ENCODE results near the gene GRHPR.
"Not testable (repeated sequence)": the region's sequence is repeated elsewhere in the genome, so short reads cannot be mapped to it uniquely, and the experiment has no call there.

The GRHPR gene
- total RNA-seq: 24.4 to 83.7 (median 44.5) reads per million in 17 experiments

DNA sequence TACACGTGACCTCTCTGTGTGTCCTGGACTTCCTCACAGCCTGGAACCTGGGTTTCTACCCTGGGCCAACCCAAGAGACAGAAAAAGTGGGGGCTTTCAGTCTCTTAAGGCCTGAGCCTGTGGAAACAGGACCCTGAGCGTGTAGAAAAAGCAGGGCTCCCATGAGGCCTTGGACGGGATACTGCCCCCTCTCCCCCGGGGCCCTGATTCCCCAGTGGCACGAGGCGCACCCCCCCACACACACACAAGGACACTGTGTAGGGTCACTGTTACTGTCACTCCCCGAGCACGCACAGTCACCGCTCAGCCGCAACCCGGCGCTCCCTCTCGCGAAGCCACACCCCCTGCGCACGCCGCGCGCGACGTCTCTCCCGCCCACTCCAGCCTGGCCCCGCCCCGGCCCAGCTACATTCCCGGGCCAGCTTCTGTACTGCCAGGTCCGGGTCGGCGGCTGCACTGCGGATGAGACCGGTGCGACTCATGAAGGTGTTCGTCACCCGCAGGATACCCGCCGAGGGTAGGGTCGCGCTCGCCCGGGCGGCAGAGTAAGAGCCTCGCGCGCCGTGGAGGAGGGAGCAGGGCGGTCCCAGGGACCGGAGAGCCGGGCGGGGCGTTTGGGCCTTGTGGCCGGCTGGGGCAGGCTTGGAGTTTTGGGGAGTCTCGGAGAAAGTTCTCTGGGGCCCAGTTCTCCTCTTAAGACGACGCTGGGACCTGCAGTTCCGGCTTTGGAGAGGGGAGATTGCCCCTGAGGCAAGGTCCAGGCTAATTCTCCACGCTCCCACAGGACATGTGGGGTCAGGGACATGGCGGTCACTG is at the start of gene GRHPR:
Gene GRHPR (plus strand): TSS at position 408 of the 816 bp plus-strand sequence. CDS start 55 bp downstream, at position 463.
- DNase-seq: peak; percentile 91 to 96 (median 95)

DNA sequence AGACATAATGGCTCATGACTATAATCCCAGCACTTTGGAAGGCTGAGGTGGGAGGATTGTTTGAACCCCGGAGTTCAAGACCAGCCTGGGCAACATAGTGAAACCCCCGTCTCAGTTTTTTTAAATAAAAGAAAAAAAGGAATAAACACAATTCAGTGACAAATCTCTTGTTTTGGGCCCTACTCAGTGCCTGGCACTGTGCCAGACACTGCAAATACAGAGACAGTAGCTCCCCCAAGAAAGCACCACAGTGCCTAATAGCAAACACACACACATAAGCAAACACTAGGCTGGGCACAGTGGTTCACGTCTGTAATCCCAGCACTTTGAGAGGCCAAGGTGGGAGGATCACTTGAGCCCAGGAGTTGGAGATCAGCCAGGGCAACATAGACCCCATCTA is 49.7 kb upstream of the GRHPR start:
- no peak for DNase-seq

DNA sequence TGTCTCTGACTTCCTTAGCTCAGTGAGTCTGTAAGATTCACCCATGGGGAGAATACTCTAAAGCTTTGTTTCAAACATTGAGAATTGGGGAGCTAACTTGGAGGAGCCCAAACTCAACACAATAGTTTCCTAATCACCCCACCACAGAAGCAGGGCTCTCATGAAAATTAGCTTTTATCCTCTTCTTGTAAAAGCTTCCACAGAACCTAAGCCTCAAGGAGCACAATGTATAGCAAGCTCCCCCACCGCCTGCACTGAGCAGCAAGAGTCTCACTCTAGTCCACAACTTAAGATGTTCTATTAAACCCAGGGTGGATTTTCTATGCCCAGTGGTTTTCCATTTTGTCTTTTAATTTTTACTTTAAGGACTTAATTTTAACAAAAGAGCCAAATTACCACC is 48.9 kb upstream of the GRHPR start:
- no peak for DNase-seq

DNA sequence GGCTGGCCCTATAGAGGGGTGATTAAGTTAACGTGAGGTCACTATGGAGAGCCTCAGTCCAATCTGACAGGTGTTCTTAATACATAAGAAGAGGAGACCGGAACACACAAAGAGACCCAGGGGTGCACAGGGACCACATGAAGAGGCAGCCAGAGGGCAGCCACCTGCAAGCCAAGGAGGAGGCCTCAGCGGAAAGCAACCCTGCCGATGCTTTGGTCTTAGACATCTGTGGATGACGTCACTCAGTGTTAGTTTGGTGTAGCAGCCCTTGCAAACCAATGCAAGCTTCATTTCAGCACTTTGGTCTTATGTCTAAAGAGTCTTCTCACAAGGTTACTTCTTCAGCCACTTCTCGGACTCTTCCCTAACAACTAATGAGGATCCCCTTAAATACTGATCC is 47.6 kb upstream of the GRHPR start:
- no peak for DNase-seq

DNA sequence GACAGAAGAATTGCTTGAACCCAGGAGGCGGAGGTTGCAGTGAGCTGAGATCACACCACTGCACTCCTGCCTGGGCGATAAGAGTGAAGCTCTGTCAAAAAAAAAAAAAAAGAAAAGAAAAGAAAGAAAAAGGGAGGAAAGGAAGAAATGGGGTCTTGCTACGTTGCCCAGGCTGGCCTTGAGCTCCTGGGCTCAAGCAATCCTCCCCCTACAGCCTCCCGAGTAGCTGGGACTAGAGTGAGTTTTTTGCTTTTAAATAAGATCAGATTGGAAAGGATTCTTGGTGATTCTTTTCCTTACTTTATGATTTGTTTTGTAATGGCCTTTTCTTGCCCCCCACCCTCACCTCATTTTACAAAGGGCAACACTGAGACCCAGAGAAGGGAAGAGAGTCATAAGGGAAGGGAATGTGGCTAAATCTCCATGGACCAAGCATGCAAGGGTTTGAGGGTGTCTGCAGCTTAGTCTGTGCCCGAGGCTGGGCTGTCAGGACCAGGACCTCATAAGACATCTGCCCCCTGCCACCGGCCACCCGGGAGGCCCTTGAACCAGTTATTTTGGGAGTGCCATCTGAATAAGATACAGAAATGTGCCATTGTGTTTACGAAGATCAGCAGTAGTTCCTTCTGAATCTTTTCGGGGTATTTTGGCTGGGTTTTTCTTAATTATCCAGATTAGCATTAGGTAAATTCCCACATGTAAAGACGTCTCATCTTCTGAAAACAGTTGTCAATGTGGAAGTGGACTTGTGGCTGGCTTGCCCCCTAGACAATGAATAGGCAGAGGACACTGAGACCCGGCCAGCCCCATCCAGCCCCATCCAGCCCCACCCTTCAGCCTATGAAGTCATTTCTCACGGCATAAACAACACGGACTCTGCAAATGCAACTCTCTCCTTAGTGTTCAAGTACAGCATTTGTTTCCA is 44.5 kb upstream of the GRHPR start:
- DNase-seq: no peak

DNA sequence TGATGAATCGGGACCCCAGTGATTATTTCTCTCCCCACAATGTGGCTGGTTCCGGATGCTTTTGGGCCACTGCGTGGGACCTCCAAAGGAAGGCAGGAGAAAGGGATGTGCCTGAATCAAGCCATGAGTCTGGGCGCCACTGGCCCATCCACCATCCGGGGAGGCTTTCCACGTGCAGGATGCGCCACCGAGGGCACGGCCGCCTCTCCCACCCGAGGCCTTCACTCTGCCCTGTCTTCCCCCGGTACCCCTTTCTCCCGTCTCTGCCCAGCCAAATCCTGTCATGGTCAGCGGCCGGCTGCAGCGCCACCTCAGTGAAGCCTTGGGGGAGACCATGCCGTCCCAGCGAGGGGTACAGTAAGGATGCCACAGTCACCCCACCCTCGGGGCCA is 43.9 kb upstream of the GRHPR start:
- DNase-seq: no peak

DNA sequence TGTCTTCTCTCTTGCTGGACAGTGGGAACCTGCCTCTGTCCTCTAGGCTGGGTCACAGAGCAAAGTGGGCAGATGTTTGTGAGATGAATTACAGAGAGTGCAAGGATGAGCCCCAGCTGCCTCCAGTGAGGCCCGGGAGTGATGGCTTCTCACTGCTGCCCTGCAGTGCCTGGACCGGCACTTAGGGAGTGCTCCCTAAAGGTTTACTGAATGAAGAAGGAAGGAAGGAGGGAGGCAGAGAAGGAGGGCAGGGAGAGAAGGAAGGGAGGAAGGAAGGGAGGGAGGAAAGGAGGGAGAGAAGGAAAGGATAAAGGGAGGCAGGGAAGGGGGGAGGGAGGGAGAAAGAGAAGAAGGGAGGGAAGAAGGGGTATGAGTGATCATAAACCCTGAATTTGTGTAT is 42.7 kb upstream of the GRHPR start:
- DNase-seq: no peak

DNA sequence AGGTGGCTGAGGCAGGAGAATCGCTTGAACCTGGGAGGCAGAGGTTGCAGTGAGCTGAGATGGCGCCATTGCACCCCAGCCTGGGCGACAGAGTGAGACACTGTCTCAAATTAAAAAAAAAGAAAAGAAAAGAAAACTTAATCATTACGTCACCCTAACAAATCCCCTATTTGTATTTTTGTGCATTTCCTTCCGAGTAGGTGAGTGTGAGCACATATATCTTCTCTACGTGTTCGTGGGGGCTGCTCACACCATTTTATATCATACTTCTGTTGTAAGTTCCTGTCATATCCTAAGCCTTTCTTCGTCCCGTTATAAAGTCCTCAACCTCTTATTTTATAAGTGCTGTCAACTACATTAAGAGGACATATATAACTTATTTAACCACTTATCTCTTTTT is 41.9 kb upstream of the GRHPR start:
- no peak for DNase-seq

DNA sequence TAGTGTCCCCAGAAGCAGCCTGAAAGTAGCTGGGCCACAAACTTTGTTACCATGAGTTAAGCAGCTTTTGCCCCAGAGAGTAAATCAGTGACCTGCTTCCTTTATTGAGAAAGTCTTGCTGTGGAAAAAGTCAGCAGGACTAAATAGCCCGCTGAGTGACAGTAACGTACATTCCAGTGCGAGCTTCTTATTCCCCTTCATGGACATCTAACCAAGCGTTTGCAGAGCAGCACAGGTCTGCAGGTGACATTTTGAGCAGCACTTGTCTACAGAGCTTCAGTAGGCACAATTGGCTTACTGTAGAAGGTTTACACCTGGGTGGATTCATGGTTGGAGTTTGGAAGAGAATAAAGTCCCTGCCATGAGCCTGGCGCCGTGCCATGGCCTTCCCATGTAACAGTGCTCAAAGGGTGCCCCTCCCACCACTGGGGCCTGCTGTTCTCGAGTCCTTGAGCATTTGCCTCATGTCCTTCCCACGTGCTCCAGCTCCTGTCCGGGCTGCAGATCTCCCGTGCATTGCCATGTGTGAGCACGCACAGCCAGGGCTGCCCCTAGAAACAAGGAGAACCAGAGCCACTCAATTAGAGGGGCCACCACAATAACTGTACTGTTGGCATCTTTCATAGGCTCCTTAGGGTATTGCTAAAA is 41.3 kb upstream of the GRHPR start:
- DNase-seq: no peak

DNA sequence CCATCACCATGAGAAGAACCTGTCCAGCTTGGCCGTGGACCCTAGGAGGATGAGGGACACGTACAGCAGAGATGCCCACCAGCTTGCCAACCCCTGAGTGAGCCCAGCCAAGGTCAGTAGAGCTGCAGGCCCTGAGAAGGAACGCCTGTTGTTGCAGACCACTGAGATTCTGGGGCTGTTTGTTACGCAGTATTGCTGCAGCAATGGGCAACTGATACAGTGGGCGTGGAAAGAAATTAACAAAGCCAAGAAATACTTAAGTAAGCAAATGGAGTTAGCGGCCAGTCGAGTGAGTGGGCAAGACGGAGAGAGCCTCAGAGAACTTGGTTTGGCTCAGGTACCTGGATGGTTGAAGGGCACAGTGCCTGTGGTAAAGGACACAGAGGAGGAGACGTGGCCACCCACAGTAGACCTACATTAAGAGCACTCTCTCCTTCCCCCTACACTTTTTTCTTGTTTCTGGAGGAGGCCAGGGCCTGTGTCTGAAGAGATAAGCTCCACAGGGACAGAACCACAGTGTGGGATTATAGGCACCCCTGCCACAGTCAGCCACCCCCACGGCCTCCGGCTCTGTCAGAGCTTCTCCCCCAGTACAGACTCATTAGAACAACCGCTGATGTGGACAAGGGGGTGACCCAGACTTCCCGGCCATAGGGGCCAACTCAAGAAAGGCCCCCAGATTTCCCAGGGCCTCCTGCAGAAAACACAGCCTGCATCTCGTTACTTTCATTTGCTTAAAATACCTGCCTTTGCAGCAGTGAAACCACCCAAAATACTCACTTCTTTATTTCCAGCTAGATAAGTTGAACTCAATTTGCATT is 40.1 kb upstream of the GRHPR start:
- DNase-seq: no peak

DNA sequence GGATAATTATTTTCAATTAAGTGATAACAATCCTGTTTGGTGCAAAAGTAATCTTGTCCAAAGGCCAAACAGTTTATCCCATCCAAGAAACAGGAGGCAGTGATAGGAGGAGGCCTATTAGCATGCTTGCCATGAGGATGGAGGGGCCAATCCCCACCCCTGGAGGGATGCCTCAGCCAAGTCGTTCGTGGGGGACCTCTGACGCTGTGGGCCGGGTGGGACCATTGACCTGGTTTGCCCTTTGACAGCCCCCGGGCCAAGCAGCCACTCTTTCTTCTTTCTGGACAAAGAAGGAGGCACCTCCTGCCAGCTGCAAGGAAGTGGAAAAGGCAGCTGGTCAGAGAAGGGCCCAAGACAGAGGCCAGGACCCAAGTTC is 39.5 kb upstream of the GRHPR start:
- DNase-seq: no peak

DNA sequence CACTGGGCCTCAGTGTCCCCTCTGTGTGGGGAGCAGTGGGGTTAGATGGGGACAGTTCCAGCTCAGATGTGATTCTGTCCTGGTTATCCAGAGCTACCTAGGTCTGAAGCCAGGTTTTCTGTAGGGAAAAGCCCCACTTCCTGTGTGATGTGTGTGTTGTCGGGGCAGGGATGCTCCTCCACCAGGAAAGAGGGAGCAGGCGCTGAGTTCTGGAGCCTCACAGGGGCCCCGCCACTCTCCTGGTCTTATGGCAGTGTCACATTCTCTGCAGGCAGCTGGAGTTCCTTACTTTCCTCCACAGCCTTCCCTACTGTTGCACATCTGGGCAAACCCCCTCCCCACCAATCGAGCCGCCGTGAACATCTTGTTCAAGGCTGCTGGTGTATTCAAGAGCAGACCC is 39.1 kb upstream of the GRHPR start:
- DNase-seq: no peak

DNA sequence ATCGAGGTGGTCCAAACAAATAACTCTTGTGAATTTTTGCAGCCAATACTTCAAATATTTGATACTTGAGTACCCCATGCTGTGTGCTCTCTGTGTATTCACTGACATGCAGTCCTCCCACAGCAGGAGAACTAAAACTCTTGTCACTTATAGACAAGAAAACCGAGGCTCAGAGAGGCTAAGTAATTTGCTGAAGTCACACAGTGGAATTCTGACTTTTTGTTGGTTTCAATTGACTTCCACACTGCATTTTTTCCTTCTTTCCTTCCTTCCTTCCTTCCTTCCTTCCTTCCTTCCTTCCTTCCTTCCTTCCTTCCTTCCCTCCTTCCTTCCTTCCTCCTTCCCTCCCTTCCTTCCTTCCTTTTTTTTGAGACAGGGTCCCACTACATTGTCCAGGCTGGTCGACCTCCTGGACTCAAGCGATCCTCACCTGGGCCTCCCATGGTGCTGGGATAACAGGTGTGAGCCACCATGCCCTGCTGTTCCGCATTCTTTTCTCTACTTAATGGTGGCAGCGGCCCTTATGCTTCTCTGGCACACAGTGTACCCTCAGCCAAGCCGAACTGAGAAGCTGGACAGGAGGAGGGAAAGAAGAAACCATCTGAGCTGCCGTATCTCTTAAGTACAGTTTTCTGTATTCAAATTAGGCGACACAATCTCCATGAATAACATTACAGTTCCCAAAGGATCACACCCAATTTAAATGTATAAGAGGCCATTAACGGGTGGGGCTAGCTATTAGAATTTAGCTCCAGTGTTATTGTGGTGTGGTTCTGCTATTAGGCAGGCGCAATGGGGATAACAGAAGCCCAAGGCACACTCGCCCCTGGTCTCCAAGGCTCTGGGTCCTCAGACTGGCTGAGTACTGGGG is 38.4 kb upstream of the GRHPR start:
- DNase-seq: no peak

DNA sequence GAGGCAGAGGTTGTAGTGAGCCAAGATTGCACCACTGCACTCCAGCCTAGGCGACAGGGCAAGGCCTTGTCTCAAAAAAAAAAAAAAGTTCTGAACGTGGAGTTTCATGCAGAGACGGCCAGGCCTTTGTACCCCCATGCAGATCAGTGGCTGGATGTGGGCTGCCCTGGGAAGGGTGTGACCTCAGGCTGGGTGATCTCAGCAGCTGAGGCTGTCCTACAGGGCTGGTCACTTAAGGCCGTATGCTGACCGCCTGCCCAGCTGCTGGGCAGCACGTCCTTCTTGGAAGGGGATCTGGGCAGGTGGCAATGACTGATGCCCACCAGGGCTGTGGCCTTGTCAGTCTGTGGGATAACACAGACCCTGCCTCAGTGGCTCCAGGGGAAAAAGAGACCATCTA is 37.2 kb upstream of the GRHPR start:
- DNase-seq: no peak

DNA sequence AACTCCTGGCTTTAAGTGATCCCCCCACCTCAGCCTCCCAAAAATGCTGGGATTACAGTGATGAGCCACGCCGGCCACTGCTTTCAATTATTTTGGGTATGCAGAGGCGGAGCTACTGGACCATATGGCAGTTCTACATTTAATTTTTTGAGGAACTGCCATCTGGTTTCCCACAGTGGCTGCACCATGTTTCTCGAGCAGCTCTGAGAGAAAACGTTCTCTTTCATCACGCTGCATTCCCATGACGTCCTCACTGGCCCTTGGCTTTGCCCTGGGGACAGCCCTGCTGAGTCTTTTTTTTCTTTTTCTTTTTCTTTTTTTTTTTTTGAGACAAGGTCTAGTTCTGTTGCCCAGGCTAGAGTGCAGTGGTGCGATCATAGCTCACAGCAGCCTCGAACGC is 35.5 kb upstream of the GRHPR start:
- DNase-seq: no peak

DNA sequence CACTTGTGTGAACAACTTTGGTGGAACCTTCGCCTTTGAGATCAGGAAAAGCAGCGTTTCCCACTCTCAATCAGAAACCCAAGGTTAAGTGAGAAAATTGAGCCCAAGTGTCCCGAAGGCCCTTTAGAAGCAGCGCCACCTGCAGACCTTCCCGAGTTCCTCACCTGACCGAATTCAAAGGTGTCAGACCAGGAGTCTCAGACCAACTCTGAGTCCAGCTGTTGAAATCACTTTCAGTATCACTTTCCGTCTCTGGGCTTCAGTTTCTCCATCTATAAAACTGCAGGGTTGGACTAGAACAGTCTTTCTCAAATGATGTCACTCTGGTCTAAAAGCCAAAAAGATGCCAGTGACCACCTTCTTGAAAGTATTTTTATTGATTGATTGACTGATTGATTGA is 31.7 kb upstream of the GRHPR start:
- DNase-seq: peak in 3 of 4 experiments; percentile 8 to 10 (median 9)

DNA sequence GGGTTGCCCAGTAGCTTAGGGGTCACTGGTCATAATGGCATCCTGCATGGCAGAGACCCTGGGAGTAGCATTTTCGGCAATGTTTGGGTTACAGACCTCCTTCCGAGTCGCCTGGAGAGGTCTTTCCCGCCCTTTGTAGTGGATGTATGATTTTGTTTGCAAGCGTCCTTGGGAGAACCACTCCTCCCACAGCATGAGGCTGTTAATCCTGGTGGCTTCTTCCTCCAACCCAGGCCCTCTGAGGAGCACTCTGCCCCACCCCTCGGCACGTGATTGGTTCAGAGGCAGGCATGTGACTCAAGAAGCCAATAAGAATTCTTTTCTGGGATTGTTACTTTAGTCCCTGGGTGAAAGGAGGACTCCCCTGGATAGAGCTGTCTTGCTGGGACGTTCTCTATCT is 30.2 kb upstream of the GRHPR start:
- DNase-seq: no peak

DNA sequence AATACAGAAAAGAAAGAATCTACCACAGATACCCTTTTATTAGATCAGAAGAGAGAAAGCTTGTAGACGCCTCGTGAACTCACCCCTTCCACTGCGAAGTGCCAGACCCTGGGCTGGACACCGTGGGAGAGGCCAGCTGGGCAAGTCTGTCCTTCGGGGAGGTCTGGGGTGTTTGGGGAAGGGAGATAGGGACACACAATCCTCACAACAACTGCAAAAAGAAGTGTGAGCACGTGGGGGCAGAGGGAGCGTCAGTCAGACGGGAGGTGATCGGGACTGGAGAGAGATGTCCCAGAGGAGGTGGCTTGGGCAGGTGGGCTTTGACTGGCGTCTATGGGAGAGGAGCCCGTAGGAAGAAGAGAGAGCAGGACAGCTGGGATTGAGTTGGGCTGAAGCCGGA is 27.3 kb upstream of the GRHPR start:
- DNase-seq: no peak

DNA sequence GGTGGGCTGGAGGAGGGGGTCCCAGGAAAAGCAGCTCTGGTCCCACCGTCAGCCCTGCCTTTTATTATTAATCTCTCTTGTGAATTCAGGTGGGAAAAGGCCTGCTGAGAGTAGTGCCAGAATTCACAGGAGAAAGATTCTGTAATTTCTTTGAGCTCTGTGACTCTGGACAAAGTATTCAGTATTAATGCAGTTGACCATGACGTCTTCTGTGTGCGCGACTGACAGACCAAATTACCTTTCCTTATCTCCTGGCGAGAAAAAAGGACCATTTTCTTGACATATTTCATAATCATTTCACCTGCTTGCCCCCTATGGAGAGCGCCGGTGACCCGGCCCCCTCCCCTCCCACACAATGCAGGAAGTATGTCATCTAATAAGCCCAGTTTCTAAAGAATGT is 26.8 kb upstream of the GRHPR start:
- DNase-seq: no peak

DNA sequence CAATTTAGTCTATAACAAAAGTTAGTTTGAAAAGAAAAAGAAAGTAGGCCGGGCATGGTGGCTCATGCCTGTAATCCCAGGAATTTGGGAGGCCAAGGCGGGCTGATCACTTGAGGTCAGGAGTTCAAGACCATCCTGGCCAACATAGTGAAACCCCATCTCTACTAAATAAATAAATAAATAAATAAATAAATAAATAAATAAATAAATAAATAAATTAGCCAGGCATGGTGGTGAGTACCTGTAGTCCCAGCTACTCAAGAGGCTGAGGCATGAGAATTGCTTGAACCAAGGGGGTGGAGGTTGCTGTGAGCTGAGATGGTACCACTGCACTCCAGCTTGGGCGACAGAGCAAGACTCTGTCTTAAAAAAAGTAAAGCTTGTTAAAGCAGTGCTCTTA is 24.5 kb upstream of the GRHPR start:
- DNase-seq: not testable (repeated sequence)

DNA sequence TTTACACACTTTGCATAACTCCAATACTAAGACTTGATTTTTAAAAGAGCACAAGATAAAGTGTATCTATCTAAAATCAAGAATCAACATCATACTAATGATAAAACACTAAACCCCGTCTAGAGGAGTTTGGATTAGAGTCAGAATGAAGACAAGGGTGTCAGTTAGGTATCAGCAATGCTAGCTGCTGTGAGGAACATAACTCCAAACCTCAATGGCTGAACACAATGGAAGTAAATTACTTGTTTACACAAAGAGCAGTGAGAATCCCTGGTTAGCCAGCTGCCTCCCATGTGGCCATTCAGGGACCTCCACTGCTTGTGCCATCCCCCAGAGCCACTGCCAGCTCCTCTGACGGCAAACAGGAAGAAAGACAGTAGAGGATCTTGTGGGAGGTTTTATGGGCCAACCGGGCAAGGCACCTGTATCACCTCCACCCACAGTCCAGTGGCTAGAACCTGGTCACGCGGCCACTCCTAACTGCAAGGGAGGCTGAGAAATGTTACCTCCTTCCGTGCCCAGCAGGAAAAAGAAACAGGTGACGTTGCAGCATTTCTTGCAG is 24.0 kb upstream of the GRHPR start:
- DNase-seq: no peak

All from suppressor macrophage (primary cell).